Body of pancreas (tissue), 4 donors: ENCODE measurements around the gene CERK.

Source experiments
- CTCF ChIP-seq, 7 experiments: fragments of 450-650 bp in 4 of 7; fragments of 200-600 bp in 3 of 7; sonication (generic) in 3 of 7; IDR thresholded peaks; one replicate each; pipeline ENCODE4 v1.5.1; 2016 to 2019; ENCODE audit warnings: antibody characterized with exemption in 7 of 7
- POLR2A ChIP-seq, 3 donors: fragments of 450-650 bp; IDR thresholded peaks; one replicate each; pipeline ENCODE4 v1.6.1; 2016; ENCODE audit warnings: antibody characterized with exemption in 3 of 3, mild to moderate bottlenecking in 2 of 3

GRCh38 chr22:46770726-46771125 is 32.7 kb upstream of the CERK start:
- no peak for TF ChIP-seq CTCF (IDR thresholded peaks at IDR 0.05)
- no peak for TF ChIP-seq POLR2A (IDR thresholded peaks at IDR 0.05)
